Mesendoderm (in vitro differentiated cells): ENCODE measurements around the gene FBXO8.

Experiments
- DNase-seq: peaks from one replicate; pipeline ENCODE4 v3.0.0; 2013
- H2AK5ac ChIP-seq: 2 replicates; pipeline ENCODE4 v1.6.1; 2013; ENCODE audit warnings: low read length, inconsistent platforms
- H2BK120ac ChIP-seq: 2 replicates; pipeline ENCODE4 v1.6.1; 2013; ENCODE audit warnings: low read depth, mild to moderate bottlenecking, low read length, moderate library complexity, mixed read lengths
- H2BK15ac ChIP-seq: replicated peaks from 2 replicates; pipeline ENCODE4 v1.6.1; 2013; ENCODE audit warnings: low read depth, mild to moderate bottlenecking, moderate library complexity
- H2BK5ac ChIP-seq: 2 replicates; pipeline ENCODE4 v1.6.1; 2013; ENCODE audit warnings: low read length, inconsistent platforms
- H3K18ac ChIP-seq: 2 replicates; pipeline ENCODE4 v1.6.1; 2013; ENCODE audit warnings: mild to moderate bottlenecking, low read length, mixed read lengths
- H3K23ac ChIP-seq: one replicate; pipeline ENCODE4 v1.6.1; 2013; ENCODE audit warnings: low read length
- H3K27ac ChIP-seq: 2 replicates; pipeline ENCODE4 v1.5.1; 2013; ENCODE audit warnings: low read depth, mild to moderate bottlenecking, inconsistent platforms, low read length, moderate library complexity
- H3K27me3 ChIP-seq: 2 replicates; pipeline ENCODE4 v1.6.1; 2013; ENCODE audit warnings: low read length, control low read depth, mild to moderate bottlenecking, inconsistent platforms; ENCODE audit not compliant: insufficient read depth, poor library complexity
- H3K36me3 ChIP-seq: 2 replicates; pipeline ENCODE4 v1.6.1; 2013; ENCODE audit warnings: low read length, inconsistent platforms; ENCODE audit not compliant: control insufficient read depth, insufficient read depth
- H3K4ac ChIP-seq: one replicate; pipeline ENCODE4 v1.6.1; 2013; ENCODE audit warnings: low read depth, mild to moderate bottlenecking, low read length, moderate library complexity
- H3K4me1 ChIP-seq: 2 replicates; pipeline ENCODE4 v1.6.1; 2013; ENCODE audit warnings: low read depth, low read length, inconsistent platforms; ENCODE audit not compliant: control insufficient read depth
- H3K4me2 ChIP-seq: 2 replicates; pipeline ENCODE4 v1.6.1; 2013; ENCODE audit warnings: low read length
- H3K4me3 ChIP-seq: 2 replicates; pipeline ENCODE4 v1.5.1; 2013; ENCODE audit warnings: mild to moderate bottlenecking, low read length
- H3K56ac ChIP-seq: one replicate; pipeline ENCODE4 v1.6.1; 2013; ENCODE audit warnings: low read length
- H3K79me1 ChIP-seq: 2 replicates; pipeline ENCODE4 v1.6.1; 2013; ENCODE audit warnings: low read length, inconsistent platforms
- H3K79me2 ChIP-seq: 2 replicates; pipeline ENCODE4 v1.6.1; 2013; ENCODE audit warnings: mild to moderate bottlenecking, low read length; ENCODE audit not compliant: control insufficient read depth, insufficient read depth
- H3K9ac ChIP-seq: 2 replicates; pipeline ENCODE4 v1.6.1; 2013; ENCODE audit warnings: low read length, inconsistent platforms
- H4K5ac ChIP-seq: one replicate; pipeline ENCODE4 v1.6.1; 2013; ENCODE audit warnings: low read length
- H4K8ac ChIP-seq: one replicate; pipeline ENCODE4 v1.6.1; 2013; ENCODE audit warnings: low read depth, mild to moderate bottlenecking, control low read depth, low read length, moderate library complexity
- WGBS: extraction: QIAGEN DNeasy Blood & Tissue Kit; methylation state at CpG from one replicate; pipeline ENCODE4 v1.1.7; 2013; ENCODE audit warnings: low lambda C conversion rate, missing lambda C conversion rate; ENCODE audit not compliant: insufficient coverage; ENCODE audit errors: extremely low coverage; 5-methylcytosine and 5-hydroxymethylcytosine counted together

FBXO8 gene

DNA sequence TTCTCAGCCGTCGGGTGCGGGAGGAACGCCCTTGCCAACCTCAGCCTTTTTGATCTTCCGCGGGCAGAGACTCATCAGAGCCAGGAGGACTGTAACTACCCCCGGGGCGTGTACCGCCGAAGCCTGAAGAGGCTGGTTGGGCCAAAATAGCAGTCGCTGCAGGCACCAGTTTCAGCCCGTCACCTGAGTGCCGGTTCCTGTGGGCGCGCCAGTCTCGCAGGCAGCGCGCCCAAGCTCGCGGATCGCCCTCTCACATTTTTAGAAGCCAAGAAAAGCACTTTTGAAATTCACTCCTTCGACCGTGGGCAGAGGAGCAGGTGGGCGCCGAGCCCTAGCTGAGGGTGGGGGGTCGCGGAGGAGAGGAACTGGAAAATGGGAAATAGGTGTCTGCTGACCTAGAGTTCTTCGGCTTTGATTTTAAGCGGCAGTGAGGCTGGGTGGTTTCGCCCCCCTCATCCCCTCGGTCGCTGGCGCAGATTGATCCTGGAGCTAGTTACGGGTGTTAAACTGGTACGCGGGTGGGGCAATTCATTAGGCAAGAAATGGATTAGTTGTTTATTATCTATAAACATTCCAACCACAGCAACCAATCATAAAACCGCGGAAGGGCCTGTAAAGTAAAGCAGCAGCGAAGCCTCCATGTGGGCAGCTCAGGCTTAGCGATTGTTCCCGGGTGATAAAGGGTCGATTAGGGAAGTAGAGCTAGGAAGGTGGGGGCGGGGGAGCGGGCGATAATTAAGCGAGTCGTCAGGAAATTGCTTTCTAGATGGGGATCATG, 69.2 kb downstream of the FBXO8 start:
- no peak overlapping the region for H2BK120ac ChIP-seq
- H4K8ac ChIP-seq: no peak overlapping the region
- DNase-seq: peak; percentile 91
- peak overlapping the region; percentile 65 for H3K56ac ChIP-seq
- H3K27ac ChIP-seq: no peak overlapping the region
- no peaks in the 10 kb centered on the region for H3K79me2 ChIP-seq
- H4K5ac ChIP-seq: no peak overlapping the region
- no peak overlapping the region for H2BK5ac ChIP-seq
- peaks cover 36% of the 10 kb centered on the region for H3K27me3 ChIP-seq
- peaks cover 8% of the 10 kb centered on the region for H3K4me1 ChIP-seq
- H3K9ac ChIP-seq: peak overlapping the region; percentile 45
- H3K79me1 ChIP-seq: no peaks in the 10 kb centered on the region
- H2BK15ac ChIP-seq: no peak overlapping the region
- no peak overlapping the region for H3K4ac ChIP-seq
- peak overlapping the region; percentile 56 for H3K4me2 ChIP-seq
- no peaks in the 10 kb centered on the region for H3K36me3 ChIP-seq
- WGBS: no CpG with 5 or more reads among the region's 47 CpGs
- H3K23ac ChIP-seq: no peak overlapping the region
- peak overlapping the region; percentile 82 for H3K18ac ChIP-seq
- no peak overlapping the region for H2AK5ac ChIP-seq
- H3K4me3 ChIP-seq: peak overlapping the region; percentile 11

DNA sequence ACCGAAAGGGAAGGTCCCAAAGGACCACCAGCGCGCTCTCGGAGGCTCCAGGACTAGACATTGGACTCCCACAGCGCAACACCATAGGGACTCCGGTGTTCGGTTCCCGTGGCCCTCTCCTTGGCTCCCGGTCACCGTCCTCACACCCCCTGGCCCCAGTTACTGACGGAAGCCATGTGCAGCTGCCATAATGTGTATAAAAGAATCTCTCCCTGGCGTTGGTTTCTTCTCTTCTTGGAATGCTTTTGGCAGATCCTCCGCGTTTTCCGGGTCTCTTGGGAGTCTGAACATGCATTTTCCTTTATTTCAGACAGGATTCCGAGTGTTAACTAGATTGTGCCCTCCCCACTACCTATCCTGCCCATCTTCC, 69.8 kb downstream of the FBXO8 start:
- peak overlapping the region; percentile 82 for H3K18ac ChIP-seq
- no peak overlapping the region for H2BK15ac ChIP-seq
- no CpG with 5 or more reads among the region's 16 CpGs for WGBS
- H2BK5ac ChIP-seq: no peak overlapping the region
- no peak overlapping the region for H4K8ac ChIP-seq
- H3K27ac ChIP-seq: no peak overlapping the region
- no peak overlapping the region for H2BK120ac ChIP-seq
- no peak for DNase-seq
- peaks cover 8% of the 10 kb centered on the region for H3K4me1 ChIP-seq
- H3K56ac ChIP-seq: peak overlapping the region; percentile 65
- H3K79me1 ChIP-seq: no peaks in the 10 kb centered on the region
- no peak overlapping the region for H4K5ac ChIP-seq
- H3K27me3 ChIP-seq: peaks cover 36% of the 10 kb centered on the region
- H3K79me2 ChIP-seq: no peaks in the 10 kb centered on the region
- no peak overlapping the region for H3K23ac ChIP-seq
- H3K4ac ChIP-seq: no peak overlapping the region
- H2AK5ac ChIP-seq: no peak overlapping the region
- H3K9ac ChIP-seq: peak overlapping the region; percentile 45
- peak overlapping the region; percentile 7 for H3K4me3 ChIP-seq
- H3K36me3 ChIP-seq: no peaks in the 10 kb centered on the region
- peak overlapping the region; percentile 56 for H3K4me2 ChIP-seq

DNA sequence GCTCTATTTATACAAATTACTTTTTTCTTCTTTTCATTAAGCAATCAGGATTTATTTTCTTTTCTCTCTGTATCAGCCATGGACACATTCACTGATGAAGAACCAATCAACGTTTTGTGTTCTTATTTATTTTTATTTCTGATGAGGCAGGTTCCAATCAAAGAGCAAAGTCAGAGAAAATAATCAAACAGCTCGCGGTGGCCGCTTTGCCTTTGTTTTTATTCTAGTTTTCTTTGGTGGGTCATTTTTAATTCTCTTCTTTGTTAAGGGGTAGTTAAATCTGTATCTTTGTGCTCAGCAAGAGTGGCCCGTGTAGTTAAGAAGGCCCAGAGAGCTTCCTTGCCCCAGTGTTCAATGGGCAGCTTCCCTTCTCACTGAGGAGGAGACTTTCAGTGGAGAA, 71.4 kb downstream of the FBXO8 start:
- no peak overlapping the region for H2BK15ac ChIP-seq
- H3K4me2 ChIP-seq: no peak overlapping the region
- peaks cover 35% of the 10 kb centered on the region for H3K27me3 ChIP-seq
- peaks cover 6% of the 10 kb centered on the region for H3K4me1 ChIP-seq
- no peak overlapping the region for H3K56ac ChIP-seq
- WGBS: no CpG with 5 or more reads among the region's 5 CpGs
- no peak overlapping the region for H2AK5ac ChIP-seq
- no peak overlapping the region for H3K18ac ChIP-seq
- no peaks in the 10 kb centered on the region for H3K79me2 ChIP-seq
- H3K23ac ChIP-seq: no peak overlapping the region
- no peaks in the 10 kb centered on the region for H3K79me1 ChIP-seq
- H3K27ac ChIP-seq: no peak overlapping the region
- H3K36me3 ChIP-seq: no peaks in the 10 kb centered on the region
- H3K4me3 ChIP-seq: no peak overlapping the region
- H2BK5ac ChIP-seq: no peak overlapping the region
- H2BK120ac ChIP-seq: no peak overlapping the region
- H3K9ac ChIP-seq: no peak overlapping the region
- no peak for DNase-seq
- no peak overlapping the region for H3K4ac ChIP-seq
- no peak overlapping the region for H4K5ac ChIP-seq
- H4K8ac ChIP-seq: no peak overlapping the region

DNA sequence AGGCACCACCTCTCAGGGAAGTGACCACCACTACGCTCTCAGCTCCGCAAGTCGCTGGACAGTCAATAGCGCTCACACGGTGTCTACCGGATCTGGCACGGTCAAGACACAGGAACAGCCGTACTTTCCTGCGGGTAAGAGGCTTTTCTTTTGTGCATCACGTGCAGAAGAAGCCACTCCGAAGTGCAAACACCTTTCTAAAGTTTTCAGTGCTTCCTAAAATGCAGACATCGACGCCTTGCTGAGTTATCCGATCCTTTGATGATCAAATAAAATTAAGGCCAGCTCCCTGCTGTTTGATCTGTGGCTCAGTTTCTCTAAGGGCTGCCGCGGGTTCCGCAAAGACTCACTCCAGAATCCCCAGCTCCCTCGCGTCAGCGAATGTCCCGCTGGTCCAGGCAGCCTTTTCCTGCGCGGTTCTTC, 71.8 kb downstream of the FBXO8 start:
- no CpG with 5 or more reads among the region's 23 CpGs for WGBS
- Histone ChIP-seq H3K27ac (no peak overlapping the region), H2AK5ac (no peak overlapping the region), H3K36me3 (no peaks in the 10 kb centered on the region), H3K27me3 (peaks cover 32% of the 10 kb centered on the region), H3K18ac (no peak overlapping the region), H3K4ac (no peak overlapping the region), H4K8ac (no peak overlapping the region), H2BK120ac (no peak overlapping the region), H3K9ac (no peak overlapping the region), H3K4me2 (peak overlapping the region; percentile 24), H3K79me1 (no peaks in the 10 kb centered on the region), H3K4me1 (peaks cover 5% of the 10 kb centered on the region), H3K56ac (peak overlapping the region; percentile 51), H3K23ac (peak overlapping the region; percentile 83), H3K4me3 (no peak overlapping the region), H4K5ac (no peak overlapping the region), H2BK15ac (no peak overlapping the region), H2BK5ac (no peak overlapping the region), H3K79me2 (no peaks in the 10 kb centered on the region)
- DNase-seq: no peak

DNA sequence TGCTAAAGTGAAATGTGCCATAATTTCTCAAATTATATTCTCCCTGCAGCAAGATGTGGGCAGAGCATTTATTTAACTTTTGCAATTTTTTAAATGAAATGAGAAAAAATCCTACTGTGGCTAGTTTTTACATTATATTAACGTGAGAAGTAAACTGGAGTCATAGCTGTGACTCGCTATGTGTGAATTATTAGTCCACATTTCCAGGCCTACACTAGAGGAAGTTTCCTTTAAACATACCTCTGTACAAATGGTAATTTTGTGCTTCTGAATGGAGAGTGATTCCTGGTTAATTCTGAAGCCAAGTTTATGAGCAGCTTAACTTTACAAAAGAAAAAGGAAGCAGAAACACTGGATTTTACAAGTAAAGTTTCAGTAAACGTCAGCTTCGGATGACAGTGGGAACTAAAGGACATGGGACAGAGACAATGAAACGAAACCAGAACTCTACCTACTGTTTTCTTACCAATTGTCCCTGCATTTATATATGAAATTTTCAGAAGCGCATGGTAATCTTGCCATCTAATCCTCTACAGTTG, 72.4 kb downstream of the FBXO8 start:
- Histone ChIP-seq H4K5ac (no peak overlapping the region), H3K9ac (no peak overlapping the region), H3K4me2 (no peak overlapping the region), H3K23ac (no peak overlapping the region), H3K36me3 (no peaks in the 10 kb centered on the region), H2BK15ac (no peak overlapping the region), H3K79me1 (no peaks in the 10 kb centered on the region), H3K27ac (no peak overlapping the region), H4K8ac (no peak overlapping the region), H3K4me3 (no peak overlapping the region), H3K18ac (no peak overlapping the region), H2AK5ac (no peak overlapping the region), H2BK120ac (no peak overlapping the region), H3K4me1 (peaks cover 3% of the 10 kb centered on the region), H3K79me2 (no peaks in the 10 kb centered on the region), H3K56ac (no peak overlapping the region), H2BK5ac (no peak overlapping the region), H3K27me3 (peaks cover 30% of the 10 kb centered on the region), H3K4ac (no peak overlapping the region)
- no CpG with 5 or more reads among the region's 6 CpGs for WGBS
- DNase-seq: no peak
